A549 treated with Hydrocortisone at 1 μM for 4 hours (cell line): ENCODE measurements around the gene SLC35A5. TPM values are rescaled to one million over a fixed set of nuclear protein-coding genes. Genes with fewer than 3 reads are reported as not detected.

ENCODE experiments used
- total RNA-seq: library from RNA; stranded (reverse); fragments of 200-300 nt; extraction: Qiagen RNA extraction; gene quantifications from 5 replicates; pipeline ENCODE4 v1.2.3, GENCODE V29; 2022

Gene SLC35A5, protein sequence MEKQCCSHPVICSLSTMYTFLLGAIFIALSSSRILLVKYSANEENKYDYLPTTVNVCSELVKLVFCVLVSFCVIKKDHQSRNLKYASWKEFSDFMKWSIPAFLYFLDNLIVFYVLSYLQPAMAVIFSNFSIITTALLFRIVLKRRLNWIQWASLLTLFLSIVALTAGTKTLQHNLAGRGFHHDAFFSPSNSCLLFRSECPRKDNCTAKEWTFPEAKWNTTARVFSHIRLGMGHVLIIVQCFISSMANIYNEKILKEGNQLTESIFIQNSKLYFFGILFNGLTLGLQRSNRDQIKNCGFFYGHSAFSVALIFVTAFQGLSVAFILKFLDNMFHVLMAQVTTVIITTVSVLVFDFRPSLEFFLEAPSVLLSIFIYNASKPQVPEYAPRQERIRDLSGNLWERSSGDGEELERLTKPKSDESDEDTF
- 14.6 to 18.0 TPM (median 17.2 TPM) in 5 replicates for total RNA-seq

DNA sequence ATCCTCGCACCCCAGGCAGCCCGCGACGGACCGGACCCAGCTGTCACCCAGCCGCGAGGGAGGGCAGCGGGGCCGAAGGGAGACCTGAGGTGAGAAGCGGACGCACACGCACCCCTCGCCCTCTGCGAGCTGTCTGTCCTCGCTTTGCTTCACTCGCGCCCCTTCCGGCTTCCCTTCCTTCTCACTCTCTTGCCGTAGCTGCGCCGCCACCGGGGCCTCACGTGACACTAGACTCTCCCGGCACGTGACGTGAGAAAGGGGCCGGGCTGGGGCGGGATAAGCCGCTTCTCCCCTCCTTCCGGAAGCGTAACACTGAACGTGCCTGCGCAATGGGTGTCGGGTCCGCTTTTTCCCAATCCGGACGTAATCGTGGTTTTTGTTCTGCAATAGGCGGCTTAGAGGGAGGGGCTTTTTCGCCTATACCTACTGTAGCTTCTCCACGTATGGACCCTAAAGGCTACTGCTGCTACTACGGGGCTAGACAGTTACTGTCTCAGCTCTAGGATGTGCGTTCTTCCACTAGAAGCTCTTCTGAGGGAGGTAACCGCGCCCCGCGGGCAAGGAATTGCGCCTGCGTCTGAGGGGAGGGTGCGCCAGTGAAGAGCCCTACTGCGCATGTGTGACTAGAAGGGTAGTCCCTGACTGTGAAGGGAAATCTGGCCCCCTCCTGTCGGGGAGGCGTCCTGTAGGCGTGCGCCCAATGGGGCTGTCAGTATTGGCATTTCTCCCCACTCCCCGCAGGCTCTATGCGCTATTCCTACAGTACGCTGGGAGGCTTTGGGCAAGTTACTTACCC lies at the start of gene SLC35A5, which contains the start of gene ATG3:
TSS of gene SLC35A5 (plus strand) at position 312 of the 796 bp plus-strand sequence. CDS start 1,359 bp downstream, outside the sequence.
TSS of gene ATG3 (minus strand) at position 229 of the 796 bp plus-strand sequence. CDS start 434 bp downstream, outside the sequence.

Other genes starting within 250 kb of the SLC35A5 start
- gene CD200, start 228.9 kb upstream of the SLC35A5 start, total RNA-seq, result not detected in 5 replicates
- 0.08 TPM in 1 of 5 replicates, not detected in the others for gene BTLA, start 62.6 kb upstream of the SLC35A5 start, total RNA-seq
- 43.2 to 52.6 TPM (median 46.7 TPM) in 5 replicates for gene ATG3, start 83 bp upstream of the SLC35A5 start, total RNA-seq
- 39.4 to 77.3 TPM (median 60.3 TPM) in 5 replicates for gene CCDC80, start 79.1 kb downstream of the SLC35A5 start, total RNA-seq